Activated T-cell treated with anti-CD3 and anti-CD28 coated beads for 48 hours (primary cell): ENCODE measurements around the gene TTC24.
"Not testable (repeated sequence)": the region's sequence is repeated elsewhere in the genome, so short reads cannot be mapped to it uniquely, and the experiment has no call there.

Source experiments
- DNase-seq: peaks from one replicate; pipeline ENCODE4 v3.0.0-alpha.2; 2020; ENCODE audit warnings: low read depth

The TTC24 gene

DNA sequence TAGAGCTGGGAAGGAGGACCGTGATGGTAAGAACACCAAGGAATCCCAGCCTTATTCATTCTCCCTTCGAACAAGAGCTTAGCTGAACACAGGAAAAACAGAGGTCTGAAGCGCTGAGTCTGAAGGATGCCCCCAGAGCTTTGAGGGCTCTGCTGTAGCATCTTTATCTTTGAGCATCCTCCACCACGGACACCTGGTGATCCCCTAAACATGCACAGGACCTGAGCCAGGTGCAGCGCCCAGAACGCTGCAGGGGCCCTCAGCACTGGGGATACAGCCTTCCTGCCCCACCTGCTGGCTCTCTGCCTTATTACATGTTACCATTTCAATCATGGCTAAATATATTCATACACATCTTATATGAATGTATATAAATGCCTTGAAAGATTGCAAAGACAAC lies 29.5 kb downstream of the TTC24 start:
- DNase-seq = peak; percentile 44

DNA sequence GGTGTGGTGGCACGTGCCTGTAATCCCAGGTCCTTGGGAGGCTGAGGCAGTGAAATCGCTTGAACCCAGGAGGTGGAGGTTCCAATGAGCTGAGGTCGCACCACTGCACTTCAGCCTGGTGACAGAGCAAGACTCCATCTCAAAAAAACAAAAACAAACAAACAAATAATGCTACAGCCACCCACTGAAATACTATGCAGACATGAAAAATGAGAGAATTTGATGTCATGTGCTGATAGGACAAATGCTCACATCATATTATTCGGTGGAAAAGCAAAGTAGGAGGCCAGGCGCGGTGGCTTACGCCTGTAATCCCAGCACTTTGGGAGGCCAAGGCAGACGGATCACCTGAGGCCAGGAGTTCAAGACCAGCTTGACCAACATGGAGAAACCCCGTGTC lies 30.5 kb downstream of the TTC24 start:
- DNase-seq = not testable (repeated sequence)

DNA sequence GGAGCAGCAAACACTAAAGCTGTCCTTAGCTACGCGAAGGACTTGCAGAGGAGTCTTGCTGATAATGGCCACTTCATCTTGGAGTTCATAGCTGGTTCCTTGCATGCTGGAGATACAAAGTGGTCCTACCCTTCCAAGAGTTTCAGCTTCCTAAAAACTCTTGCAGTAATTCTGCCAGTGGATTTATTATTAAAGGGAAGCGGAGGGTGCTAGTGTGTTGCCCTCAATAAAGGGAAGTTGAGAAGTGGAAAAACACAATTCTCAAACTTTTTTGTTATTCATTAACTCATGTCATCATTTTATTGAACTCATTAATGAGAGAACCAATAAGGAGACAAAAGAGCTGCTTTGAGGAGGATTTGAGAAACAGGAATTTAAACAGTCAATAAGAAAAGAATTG lies 33.1 kb downstream of the TTC24 start:
- DNase-seq = no peak

- DNase-seq = no peak
Observed at GRCh38 chr1:156615946-156616345, 36.4 kb downstream of the TTC24 start.

- no peak for DNase-seq
Observed at GRCh38 chr1:156616463-156616862, 36.9 kb downstream of the TTC24 start.

- DNase-seq = no peak
Observed at GRCh38 chr1:156618853-156619581, 39.5 kb downstream of the TTC24 start, which contains the start of gene HAPLN2. Gene HAPLN2 (plus strand): TSS chr1:156619415. CDS start chr1:156623491, 4,076 bp downstream.

DNA sequence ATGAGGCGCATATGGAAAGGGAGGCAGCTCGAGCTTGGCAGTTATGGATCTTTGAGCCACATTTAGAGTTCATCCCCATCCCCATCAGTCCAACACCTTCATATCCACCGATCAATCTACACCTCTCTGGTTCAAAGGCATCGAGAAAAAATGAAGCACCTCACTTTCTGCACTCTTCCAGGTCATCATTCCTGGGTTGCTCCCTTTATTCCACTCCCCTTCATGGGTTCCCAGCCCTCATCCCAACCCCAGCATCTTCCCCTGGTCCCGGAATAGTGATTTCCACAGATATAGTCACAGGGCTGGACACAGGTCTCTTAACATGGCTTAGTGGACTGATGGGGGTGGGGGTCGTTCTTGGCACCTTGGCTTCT lies 40.0 kb downstream of the TTC24 start:
- no peak for DNase-seq

- no peak for DNase-seq
Observed at GRCh38 chr1:156622581-156623297, 43.2 kb downstream of the TTC24 start.

DNA sequence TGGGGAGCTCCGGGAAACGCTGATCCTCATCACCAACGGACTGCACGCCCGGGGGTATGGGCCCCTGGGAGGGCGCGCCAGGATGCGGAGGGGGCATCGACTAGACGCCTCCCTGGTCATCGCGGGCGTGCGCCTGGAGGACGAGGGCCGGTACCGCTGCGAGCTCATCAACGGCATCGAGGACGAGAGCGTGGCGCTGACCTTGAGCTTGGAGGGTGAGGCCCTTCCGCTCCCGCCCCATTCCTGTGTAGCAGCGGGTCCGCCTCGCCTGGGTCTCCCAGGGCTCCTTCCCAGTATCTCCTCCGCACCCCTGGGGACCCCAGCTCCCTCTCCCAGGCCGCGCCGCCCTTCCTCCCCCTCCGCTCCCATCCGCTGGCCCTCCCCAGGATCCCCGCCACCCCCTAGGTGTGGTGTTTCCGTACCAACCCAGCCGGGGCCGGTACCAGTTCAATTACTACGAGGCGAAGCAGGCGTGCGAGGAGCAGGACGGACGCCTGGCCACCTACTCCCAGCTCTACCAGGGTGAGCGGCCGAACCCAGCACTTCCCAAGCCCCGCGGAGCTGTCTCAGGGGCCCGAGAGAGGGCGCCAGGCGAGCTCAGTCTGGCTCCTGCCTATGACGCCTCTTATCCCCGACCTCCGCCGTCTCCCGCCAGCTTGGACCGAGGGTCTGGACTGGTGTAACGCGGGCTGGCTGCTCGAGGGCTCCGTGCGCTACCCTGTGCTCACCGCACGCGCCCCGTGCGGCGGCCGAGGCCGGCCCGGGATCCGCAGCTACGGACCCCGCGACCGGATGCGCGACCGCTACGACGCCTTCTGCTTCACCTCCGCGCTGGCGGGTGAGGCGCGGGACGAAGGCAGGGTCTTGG lies 44.7 kb downstream of the TTC24 start:
- DNase-seq = peak; percentile 40

DNA sequence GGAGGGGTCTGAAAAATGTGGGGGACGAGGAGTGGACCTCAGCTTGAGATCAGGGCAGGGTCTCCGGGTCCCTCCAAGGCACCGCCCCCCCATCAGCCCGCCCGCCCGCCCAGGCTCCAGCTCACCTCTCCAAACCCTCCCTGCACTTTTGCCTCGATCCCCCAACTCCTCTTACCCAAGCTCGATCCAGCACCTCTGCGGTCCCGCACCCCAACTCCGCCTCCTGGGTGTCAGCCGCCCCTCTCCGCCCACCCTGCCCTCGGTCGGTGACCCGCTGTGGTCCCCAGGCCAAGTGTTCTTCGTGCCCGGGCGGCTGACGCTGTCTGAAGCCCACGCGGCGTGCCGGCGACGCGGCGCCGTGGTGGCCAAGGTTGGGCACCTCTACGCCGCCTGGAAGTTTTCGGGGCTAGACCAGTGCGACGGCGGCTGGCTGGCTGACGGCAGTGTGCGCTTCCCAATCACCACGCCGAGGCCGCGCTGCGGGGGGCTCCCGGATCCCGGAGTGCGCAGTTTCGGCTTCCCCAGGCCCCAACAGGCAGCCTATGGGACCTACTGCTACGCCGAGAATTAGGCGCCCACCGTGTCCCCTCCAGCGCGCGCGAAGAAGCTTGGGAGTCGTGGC lies 45.4 kb downstream of the TTC24 start:
- DNase-seq = no peak

GRCh38 chr1:156625436-156626078 lies 46.0 kb downstream of the TTC24 start:
- DNase-seq = peak; percentile 58

DNA sequence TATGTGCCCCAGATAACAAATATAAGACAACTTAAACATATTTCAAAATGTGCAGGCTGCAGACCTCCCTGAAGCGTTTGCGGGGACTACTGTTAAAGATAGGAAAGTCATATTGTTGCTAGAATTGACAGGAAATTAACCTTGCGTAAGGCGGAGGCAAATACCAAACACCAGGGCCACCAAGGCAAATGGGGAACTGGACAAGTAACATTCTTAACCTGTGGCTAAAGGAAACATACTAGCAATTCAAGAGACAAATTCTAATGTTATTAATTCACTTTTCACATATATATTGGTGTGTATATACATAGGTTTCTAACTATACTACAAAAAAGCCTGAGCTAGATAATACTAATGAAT lies 46.5 kb downstream of the TTC24 start:
- no peak for DNase-seq

GRCh38 chr1:156627313-156627880 lies 47.9 kb downstream of the TTC24 start:
- no peak for DNase-seq

GRCh38 chr1:156629823-156630449 lies 50.4 kb downstream of the TTC24 start:
- DNase-seq = no peak

DNA sequence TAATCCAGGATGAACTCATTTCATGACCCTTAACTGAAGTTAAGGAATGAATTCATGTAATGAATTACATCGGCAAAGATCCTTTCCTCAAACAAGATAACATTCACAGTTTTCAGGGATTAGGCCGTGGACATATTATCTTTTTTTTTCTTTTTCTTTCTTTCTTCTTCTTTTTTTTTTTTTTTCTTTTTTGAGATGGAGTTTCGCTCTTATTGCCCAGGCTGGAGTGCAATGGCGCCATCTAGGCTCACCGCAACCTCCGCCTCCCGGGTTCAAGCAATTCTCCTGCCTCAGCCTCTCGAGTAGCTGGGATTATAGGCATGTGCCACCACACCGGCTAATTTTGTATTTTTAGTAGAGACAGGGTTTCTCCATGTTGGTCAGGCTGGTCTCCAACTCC lies 51.6 kb downstream of the TTC24 start:
- DNase-seq = not testable (repeated sequence)

GRCh38 chr1:156632355-156632754 lies 52.8 kb downstream of the TTC24 start:
- DNase-seq = no peak
